Stomach smooth muscle (tissue), 2 donors: ENCODE results near the gene PPP4R1.

Experiments used
- H3K27ac ChIP-seq: one replicate; pipeline ENCODE4 v1.7.0; 2013; ENCODE audit warnings: mild to moderate bottlenecking, low read length, inconsistent platforms
- H3K27me3 ChIP-seq, 2 donors: one replicate each; pipeline ENCODE4 v1.7.0; 2013; ENCODE audit warnings: low read length in 2 of 2; ENCODE audit not compliant: insufficient read depth in 2 of 2, control insufficient read depth in 1 of 2
- H3K36me3 ChIP-seq, 2 donors: one replicate each; pipeline ENCODE4 v1.7.0; 2013; ENCODE audit warnings: low read length in 2 of 2; ENCODE audit not compliant: control insufficient read depth in 2 of 2, insufficient read depth in 2 of 2
- H3K4me1 ChIP-seq: one replicate; pipeline ENCODE4 v1.7.0; 2013; ENCODE audit warnings: low read length; ENCODE audit not compliant: control insufficient read depth, insufficient read depth
- H3K4me3 ChIP-seq, 2 donors: one replicate each; pipeline ENCODE4 v1.7.0; 2013; ENCODE audit warnings: low read length in 2 of 2
- H3K9ac ChIP-seq, 2 donors: one replicate each; pipeline ENCODE4 v1.7.0; 2013; ENCODE audit warnings: low read length in 2 of 2, mild to moderate bottlenecking in 1 of 2
- H3K9me3 ChIP-seq, 2 donors: one replicate each; pipeline ENCODE4 v1.7.0; 2013; ENCODE audit warnings: low read length in 2 of 2; ENCODE audit not compliant: control insufficient read depth in 2 of 2
- donor health status: healthy.
- donor health status: Pancreatic carcinoma.

PPP4R1 gene

DNA sequence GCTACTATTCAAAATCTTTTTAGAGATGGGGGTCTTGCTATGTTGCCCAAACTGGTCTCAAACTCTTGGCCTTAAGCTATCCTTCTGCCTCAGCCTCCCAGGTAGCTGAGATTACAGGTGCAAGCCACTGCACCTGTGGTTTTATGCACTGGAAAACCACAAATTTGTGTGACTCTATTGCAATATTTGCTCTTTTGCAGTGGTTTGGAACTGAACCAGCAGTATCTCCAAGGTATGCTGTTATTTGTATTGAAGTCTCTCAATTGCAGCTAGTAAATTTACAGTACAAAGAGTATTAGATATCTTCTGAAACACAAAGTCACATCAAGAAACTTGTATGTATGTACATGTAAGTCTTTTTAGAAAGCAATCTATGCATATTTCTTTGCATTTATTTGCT lies 46.2 kb downstream of the PPP4R1 start:
- Histone ChIP-seq H3K4me1 (peaks cover 14% of the 10 kb centered on the region), H3K9me3 (no peaks in the 10 kb centered on the region), H3K9ac (no peak overlapping the region), H3K27ac (no peak overlapping the region), H3K4me3 (no peak overlapping the region), H3K36me3 (peaks cover 18 to 32% of the 10 kb centered on the region in 2 donors), H3K27me3 (no peaks in the 10 kb centered on the region)

GRCh38 chr18:9565407-9565806 lies 49.0 kb downstream of the PPP4R1 start:
- no peaks in the 10 kb centered on the region for H3K9me3 ChIP-seq
- no peak overlapping the region for H3K9ac ChIP-seq
- peaks cover 18% of the 10 kb centered on the region for H3K4me1 ChIP-seq
- peaks cover 21 to 30% of the 10 kb centered on the region in 2 donors for H3K36me3 ChIP-seq
- no peaks in the 10 kb centered on the region for H3K27me3 ChIP-seq
- no peak overlapping the region for H3K4me3 ChIP-seq
- H3K27ac ChIP-seq = no peak overlapping the region

GRCh38 chr18:9563331-9563730 lies 51.0 kb downstream of the PPP4R1 start:
- no peak overlapping the region for H3K4me3 ChIP-seq
- no peak overlapping the region for H3K9ac ChIP-seq
- H3K27me3 ChIP-seq = no peaks in the 10 kb centered on the region
- H3K36me3 ChIP-seq = peaks cover 28 to 31% of the 10 kb centered on the region in 2 donors
- H3K4me1 ChIP-seq = peaks cover 18% of the 10 kb centered on the region
- H3K9me3 ChIP-seq = no peaks in the 10 kb centered on the region
- no peak overlapping the region for H3K27ac ChIP-seq

DNA sequence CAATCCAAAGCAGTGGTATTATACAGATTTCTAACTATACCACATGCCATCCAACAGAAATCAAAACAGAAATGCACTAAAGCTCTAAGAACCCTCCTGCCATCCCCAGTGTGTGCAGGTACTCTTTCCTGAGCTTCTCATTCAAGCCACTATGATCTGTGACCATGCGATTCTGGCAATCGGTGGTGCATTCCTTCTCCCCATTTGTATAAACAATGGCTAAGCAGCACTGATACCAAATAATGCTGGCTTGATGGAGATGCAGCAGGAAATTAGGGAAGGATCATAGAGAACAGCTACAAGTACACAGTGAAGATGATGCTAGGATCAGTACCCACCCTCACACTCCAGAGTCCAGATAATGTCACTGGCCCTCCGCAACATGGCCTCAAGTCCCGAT lies 51.8 kb downstream of the PPP4R1 start:
- H3K9me3 ChIP-seq = no peaks in the 10 kb centered on the region
- no peaks in the 10 kb centered on the region for H3K27me3 ChIP-seq
- H3K4me3 ChIP-seq = no peak overlapping the region
- peaks cover 18% of the 10 kb centered on the region for H3K4me1 ChIP-seq
- H3K9ac ChIP-seq = no peak overlapping the region
- H3K27ac ChIP-seq = no peak overlapping the region
- H3K36me3 ChIP-seq = peaks cover 24 to 26% of the 10 kb centered on the region in 2 donors

DNA sequence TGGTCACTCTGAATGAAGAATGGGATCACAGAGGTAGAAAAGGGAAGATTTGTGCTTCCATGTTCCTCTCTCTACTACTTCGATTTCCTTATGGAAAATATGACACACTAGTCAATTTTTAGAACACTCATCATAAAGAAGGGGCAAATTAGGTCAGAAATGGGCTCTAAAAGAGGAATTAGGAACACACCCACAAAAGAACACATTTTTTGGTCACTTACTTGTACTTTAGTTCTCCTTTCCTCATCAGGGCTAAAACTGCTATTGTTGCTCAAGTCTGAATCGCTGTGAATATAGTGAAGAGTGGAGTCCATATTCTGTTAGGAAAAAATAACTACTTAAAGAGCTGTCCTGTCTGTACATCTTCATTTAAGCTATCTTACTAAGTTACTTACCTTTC lies 52.6 kb downstream of the PPP4R1 start:
- H3K9ac ChIP-seq = no peak overlapping the region
- H3K4me1 ChIP-seq = peaks cover 18% of the 10 kb centered on the region
- H3K36me3 ChIP-seq = peaks cover 24 to 25% of the 10 kb centered on the region in 2 donors
- no peak overlapping the region for H3K4me3 ChIP-seq
- H3K27me3 ChIP-seq = no peaks in the 10 kb centered on the region
- H3K9me3 ChIP-seq = no peaks in the 10 kb centered on the region
- H3K27ac ChIP-seq = no peak overlapping the region

DNA sequence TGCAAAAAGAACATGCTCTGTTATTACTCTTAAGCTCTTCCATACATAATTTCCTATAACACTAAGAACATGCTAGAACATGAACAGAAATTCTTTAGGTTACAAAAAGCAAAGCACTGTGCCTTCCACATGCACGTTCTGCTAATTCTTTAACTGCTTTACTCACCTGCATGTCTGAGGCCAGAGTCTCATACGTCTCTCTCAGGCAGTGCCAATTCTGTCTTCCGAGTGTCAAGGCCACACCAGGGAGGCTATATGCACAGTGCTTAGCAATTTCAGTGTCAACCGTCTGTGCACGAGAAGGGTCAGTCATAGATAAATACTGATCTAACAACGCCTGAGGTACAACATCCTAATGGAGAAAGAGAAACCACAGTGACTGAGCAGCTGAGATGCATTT lies 55.1 kb downstream of the PPP4R1 start:
- Histone ChIP-seq H3K36me3 (peaks cover 32 to 36% of the 10 kb centered on the region in 2 donors), H3K27ac (no peak overlapping the region), H3K4me3 (no peak overlapping the region), H3K9ac (no peak overlapping the region), H3K27me3 (no peaks in the 10 kb centered on the region), H3K4me1 (peaks cover 8% of the 10 kb centered on the region), H3K9me3 (no peaks in the 10 kb centered on the region)

- no peak overlapping the region for H3K4me3 ChIP-seq
- H3K36me3 ChIP-seq = peaks cover 37% of the 10 kb centered on the region in 2 donors
- no peaks in the 10 kb centered on the region for H3K9me3 ChIP-seq
Measured at GRCh38 chr18:9558387-9559064, 55.8 kb downstream of the PPP4R1 start.

DNA sequence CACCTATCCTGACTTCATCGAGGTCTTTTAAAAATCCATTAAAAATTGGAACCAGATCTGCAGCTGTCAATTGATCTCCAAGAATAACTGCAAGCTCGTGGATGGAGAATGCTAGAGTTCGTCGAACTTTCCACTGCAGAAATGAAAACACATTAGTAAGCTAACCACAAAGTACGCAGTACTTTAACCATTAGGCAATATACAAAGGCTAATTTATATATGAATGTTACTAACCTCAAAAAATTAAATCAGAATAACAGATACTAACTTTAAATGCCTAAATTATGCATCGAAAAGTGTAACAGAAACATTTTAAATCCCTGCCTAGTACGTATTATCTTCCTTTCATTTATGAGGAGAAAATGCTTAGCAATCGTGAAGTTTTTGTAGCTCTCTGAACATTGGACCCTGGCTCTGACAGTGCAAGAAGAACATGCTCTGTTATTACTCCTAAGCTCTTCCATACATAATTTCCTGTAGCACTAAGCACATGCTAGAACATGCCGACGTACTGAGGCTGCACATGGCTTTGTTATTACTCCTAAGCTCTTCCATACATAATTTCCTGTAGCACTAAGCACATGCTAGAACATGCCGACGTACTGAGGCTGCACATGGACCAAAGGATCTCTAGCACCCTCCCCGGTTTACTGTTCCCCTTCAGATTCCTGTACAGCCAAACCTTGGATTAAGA lies 57.0 kb downstream of the PPP4R1 start:
- H3K27me3 ChIP-seq = no peaks in the 10 kb centered on the region
- H3K36me3 ChIP-seq = peaks cover 43% of the 10 kb centered on the region in 2 donors
- H3K9me3 ChIP-seq = no peaks in the 10 kb centered on the region
- no peak overlapping the region for H3K4me3 ChIP-seq
- H3K27ac ChIP-seq = no peak overlapping the region
- H3K4me1 ChIP-seq = peaks cover 4% of the 10 kb centered on the region
- H3K9ac ChIP-seq = no peak overlapping the region

More at GRCh38 chr18:9558387-9559064, 55.8 kb downstream of the PPP4R1 start:
- Histone ChIP-seq H3K27ac (no peak overlapping the region), H3K4me1 (peaks cover 4% of the 10 kb centered on the region), H3K9ac (no peak overlapping the region), H3K27me3 (no peaks in the 10 kb centered on the region)

DNA sequence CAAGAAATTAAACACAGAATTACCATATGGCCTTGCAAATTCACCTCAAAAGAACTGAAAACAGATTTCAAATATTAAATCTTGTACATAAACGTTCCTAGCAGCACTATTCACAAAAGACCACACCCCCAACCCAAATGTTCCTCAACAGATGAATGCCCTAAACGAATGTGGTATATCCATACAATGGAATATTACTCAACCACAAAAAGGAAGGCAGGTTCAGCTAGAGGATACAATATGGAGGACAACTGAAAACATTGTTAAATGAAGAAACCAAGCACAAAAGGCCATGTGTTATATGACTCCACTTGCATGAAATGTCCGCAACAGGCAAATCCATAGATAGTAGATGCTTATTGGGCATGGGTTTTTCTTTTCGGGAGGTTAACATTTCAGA lies 61.7 kb downstream of the PPP4R1 start:
- no peak overlapping the region for H3K4me3 ChIP-seq
- no peaks in the 10 kb centered on the region for H3K27me3 ChIP-seq
- H3K9me3 ChIP-seq = no peaks in the 10 kb centered on the region
- H3K9ac ChIP-seq = no peak overlapping the region
- peaks cover 46 to 63% of the 10 kb centered on the region in 2 donors for H3K36me3 ChIP-seq
- no peak overlapping the region for H3K27ac ChIP-seq
- no peaks in the 10 kb centered on the region for H3K4me1 ChIP-seq

DNA sequence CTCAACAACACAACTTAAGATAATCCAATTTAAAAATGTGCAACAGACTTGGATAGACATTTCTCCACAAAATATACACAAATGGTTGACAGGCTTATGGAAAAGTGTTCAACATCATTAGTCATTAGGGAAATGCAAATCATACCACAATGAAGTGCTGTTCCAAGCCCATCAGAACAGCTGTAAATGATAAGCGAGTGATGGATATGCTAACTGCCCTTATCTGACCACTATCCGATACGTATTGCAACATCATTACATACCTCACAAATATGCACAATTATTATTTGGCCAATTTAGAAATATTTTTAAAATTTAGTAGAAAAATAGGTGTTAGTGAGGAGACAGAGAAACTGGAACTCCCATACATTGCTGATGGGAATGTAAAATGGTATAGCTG lies 62.2 kb downstream of the PPP4R1 start:
- Histone ChIP-seq H3K9me3 (no peaks in the 10 kb centered on the region), H3K4me3 (no peak overlapping the region), H3K36me3 (peaks cover 49 to 63% of the 10 kb centered on the region in 2 donors), H3K27me3 (no peaks in the 10 kb centered on the region), H3K9ac (no peak overlapping the region), H3K4me1 (no peaks in the 10 kb centered on the region), H3K27ac (no peak overlapping the region)

DNA sequence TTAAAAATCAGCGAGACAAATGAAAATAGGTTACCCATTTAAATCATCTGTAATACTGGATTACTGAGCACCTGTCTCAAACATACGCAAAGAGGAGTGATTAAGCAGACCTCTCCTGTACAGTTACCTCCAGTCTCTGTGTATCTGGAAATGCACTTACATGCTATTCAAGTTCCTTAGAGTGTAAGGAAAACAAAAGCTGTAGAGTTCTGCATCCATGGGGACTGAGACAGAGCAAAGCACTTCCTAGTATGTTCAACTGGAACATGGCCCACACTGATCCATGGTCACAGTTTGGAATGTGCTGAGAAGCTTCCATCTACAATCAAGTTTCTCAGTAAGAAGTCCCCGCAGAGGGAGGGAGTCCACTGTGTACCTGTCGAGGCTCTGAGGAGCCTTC lies 63.9 kb downstream of the PPP4R1 start:
- Histone ChIP-seq H3K27me3 (no peaks in the 10 kb centered on the region), H3K4me1 (no peaks in the 10 kb centered on the region), H3K9me3 (no peaks in the 10 kb centered on the region), H3K9ac (no peak overlapping the region), H3K27ac (no peak overlapping the region), H3K4me3 (no peak overlapping the region), H3K36me3 (peaks cover 52 to 63% of the 10 kb centered on the region in 2 donors)
